ENCODE measurements around the gene MITF. TPM values are rescaled to one million over a fixed set of nuclear protein-coding genes. Genes with fewer than 3 reads are reported as not detected.

The MITF gene
- total RNA-seq, 1 donor from 2014 or later = 57.7 TPM

DNA sequence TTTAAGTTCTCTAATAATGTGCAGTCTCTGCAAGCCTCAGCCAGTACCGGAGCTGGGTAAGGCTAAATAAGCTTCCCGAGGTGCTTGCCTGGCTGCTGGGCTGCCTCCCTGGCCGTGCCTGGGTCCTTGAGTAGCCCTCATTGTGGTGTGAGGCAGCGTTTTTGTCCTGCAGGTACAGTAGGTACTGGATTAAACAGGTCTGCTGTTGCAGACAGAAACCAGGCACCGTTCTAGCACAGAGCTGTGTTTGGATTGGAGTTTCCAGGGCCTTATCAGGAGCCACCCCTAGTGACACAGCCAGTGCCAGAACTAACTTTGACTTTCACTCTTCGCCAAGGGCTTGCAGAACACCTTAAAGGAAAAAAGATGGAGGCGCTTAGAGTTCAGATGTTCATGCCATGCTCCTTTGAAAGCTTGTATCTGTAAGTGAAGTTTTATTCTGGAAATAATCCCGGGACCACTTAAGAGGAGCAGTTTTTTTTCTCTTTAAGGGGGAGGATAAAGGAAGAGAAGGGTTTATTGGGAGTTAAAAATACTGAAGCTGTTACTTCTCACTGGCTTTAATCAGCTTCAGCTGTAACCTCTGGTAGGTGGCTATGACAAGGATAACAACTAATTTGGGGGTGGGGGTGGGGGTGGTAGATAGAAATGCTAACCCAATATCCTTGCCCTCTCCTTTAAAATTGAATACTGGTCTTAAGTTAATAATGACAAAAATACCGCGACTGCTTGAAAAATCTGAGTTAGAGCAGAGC lies 126.8 kb downstream of the MITF start:
- TF ChIP-seq POLR2AphosphoS5 (IDR thresholded peaks at IDR 0.05; ENCODE audit: insufficient read depth in 1 of 2, low read depth in 1 of 2) (no peak), CTCF (IDR thresholded peaks at IDR 0.05) (no peak), POLR2A (IDR thresholded peaks at IDR 0.05) (no peak)
- H3K4me1 ChIP-seq = peaks cover 52% of the 10 kb centered on the region

GRCh38 chr3:69866988-69867720 lies 127.9 kb downstream of the MITF start:
- Histone ChIP-seq H3K27me3 (no peaks in the 10 kb centered on the region), H3K4me1 (peaks cover 52% of the 10 kb centered on the region), H3K36me3 (no peaks in the 10 kb centered on the region), H3K9me3 (no peaks in the 10 kb centered on the region), H3K27ac (no peak overlapping the region), H3K4me3 (no peak overlapping the region)
- no peak for DNase-seq (ENCODE audit: extremely low spot score in 2 of 2)
- no peak for TF ChIP-seq POLR2AphosphoS5 (IDR thresholded peaks at IDR 0.05; ENCODE audit: insufficient read depth in 1 of 2, low read depth in 1 of 2)
- no peak for TF ChIP-seq POLR2A (IDR thresholded peaks at IDR 0.05)
- no peak for TF ChIP-seq CTCF (IDR thresholded peaks at IDR 0.05)
- intact Hi-C loops (cut with DNase I) = no loop called here

More for the DNA sequence above, 126.8 kb downstream of the MITF start:
- H3K27ac ChIP-seq = no peak overlapping the region
- no peaks in the 10 kb centered on the region for H3K27me3 ChIP-seq
- H3K9me3 ChIP-seq = no peaks in the 10 kb centered on the region
- no peaks in the 10 kb centered on the region for H3K36me3 ChIP-seq
- H3K4me3 ChIP-seq = peak overlapping the region; percentile 10 to 19
- DNase-seq (ENCODE audit: extremely low spot score in 2 of 2) = no peak
- intact Hi-C loops (cut with DNase I) = no loop called here

DNA sequence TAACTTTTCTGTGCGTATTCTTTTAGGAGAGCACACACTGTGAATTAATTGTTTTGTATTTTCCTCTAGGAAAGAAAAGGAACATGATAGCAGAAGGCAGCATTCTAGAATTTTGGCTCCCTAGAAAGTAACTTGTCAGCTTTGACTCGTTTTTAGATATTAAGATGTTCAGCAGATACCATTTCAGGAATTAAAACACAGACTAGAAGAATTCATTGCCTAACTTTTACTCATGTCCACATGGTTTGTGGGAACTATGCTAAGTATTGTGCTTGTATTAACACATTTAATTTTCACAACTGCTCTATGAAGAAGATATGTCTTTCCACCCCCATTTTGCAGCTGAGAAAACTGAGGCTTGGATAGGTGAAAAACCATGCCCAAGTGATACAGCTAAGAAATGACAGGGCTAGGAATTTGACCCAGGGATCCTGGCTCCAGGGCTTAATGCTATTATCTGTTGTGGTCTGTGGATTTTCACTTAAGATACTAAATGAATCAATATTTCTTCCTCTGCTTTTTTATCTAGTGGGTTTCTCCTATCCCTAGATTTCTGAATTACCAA lies 128.8 kb downstream of the MITF start:
- no peak overlapping the region for H3K4me3 ChIP-seq
- no peaks in the 10 kb centered on the region for H3K27me3 ChIP-seq
- intact Hi-C loops (cut with DNase I) = no loop called here
- no peaks in the 10 kb centered on the region for H3K36me3 ChIP-seq
- no peaks in the 10 kb centered on the region for H3K9me3 ChIP-seq
- TF ChIP-seq POLR2A (IDR thresholded peaks at IDR 0.05) (no peak), CTCF (IDR thresholded peaks at IDR 0.05) (no peak), POLR2AphosphoS5 (IDR thresholded peaks at IDR 0.05; ENCODE audit: insufficient read depth in 1 of 2, low read depth in 1 of 2) (no peak)
- H3K4me1 ChIP-seq = peaks cover 52% of the 10 kb centered on the region
- H3K27ac ChIP-seq = no peak overlapping the region
- no peak for DNase-seq (ENCODE audit: extremely low spot score in 2 of 2)

GRCh38 chr3:69868841-69869420 lies 129.7 kb downstream of the MITF start:
- Histone ChIP-seq H3K9me3 (no peaks in the 10 kb centered on the region), H3K27ac (no peak overlapping the region), H3K27me3 (no peaks in the 10 kb centered on the region), H3K36me3 (no peaks in the 10 kb centered on the region), H3K4me3 (no peak overlapping the region), H3K4me1 (peaks cover 50% of the 10 kb centered on the region)
- TF ChIP-seq POLR2A (IDR thresholded peaks at IDR 0.05) = no peak
- TF ChIP-seq POLR2AphosphoS5 (IDR thresholded peaks at IDR 0.05; ENCODE audit: insufficient read depth in 1 of 2, low read depth in 1 of 2) = no peak
- no peak for TF ChIP-seq CTCF (IDR thresholded peaks at IDR 0.05)
- no peak for DNase-seq (ENCODE audit: extremely low spot score in 2 of 2)
- intact Hi-C loops (cut with DNase I) = no loop called here
